HepG2 (cell line): ENCODE data around the gene C22orf39. TPM values are rescaled to one million over a fixed set of nuclear protein-coding genes. Genes with fewer than 3 reads are reported as not detected.

Experiments
- EEA1 ChIP-seq: sonication (generic); formaldehyde crosslinking; IDR thresholded peaks from 2 replicates; pipeline ENCODE4 v1.5.1; 2020; ENCODE audit warnings: mild to moderate bottlenecking, missing genetic modification reagents, borderline replicate concordance
- FOXJ3 ChIP-seq: sonication (generic); formaldehyde crosslinking; IDR thresholded peaks from 2 replicates; pipeline ENCODE4 v1.4.0; 2020; ENCODE audit warnings: missing genetic modification reagents, mild to moderate bottlenecking, borderline replicate concordance
- HDAC6 ChIP-seq: fragments of 200-600 bp; sonication (generic); IDR thresholded peaks from 2 replicates; pipeline ENCODE4 v1.7.0; 2017; ENCODE audit warnings: mild to moderate bottlenecking, antibody characterized with exemption, low read length, low read depth
- KAT8 ChIP-seq: IDR thresholded peaks from 2 replicates; pipeline ENCODE4 v1.6.1; 2016; ENCODE audit warnings: missing genetic modification reagents, missing compliant biosample characterization
- MAF1 ChIP-seq: sonication (generic); formaldehyde crosslinking; IDR thresholded peaks from 2 replicates; pipeline ENCODE4 v1.5.0; 2020; ENCODE audit warnings: missing genetic modification reagents, borderline replicate concordance
- MLLT10 ChIP-seq: sonication (generic); formaldehyde crosslinking; IDR thresholded peaks from 2 replicates; pipeline ENCODE4 v1.4.0; 2020; ENCODE audit warnings: missing genetic modification reagents
- MXI1 ChIP-seq: IDR thresholded peaks from 3 replicates; pipeline ENCODE4 v1.6.1; 2012; ENCODE audit warnings: low read depth, low read length, inconsistent platforms, borderline replicate concordance
- PTBP1 ChIP-seq: fragments of 200-400 bp; formaldehyde crosslinking; IDR thresholded peaks from 2 replicates; pipeline ENCODE4 v1.6.1; 2018; ENCODE audit warnings: low read length, low read depth; ENCODE audit not compliant: poor library complexity, severe bottlenecking
- SIN3A ChIP-seq: IDR thresholded peaks from 2 replicates; pipeline ENCODE4 v1.6.1; 2011; ENCODE audit warnings: low read depth, mild to moderate bottlenecking, control low read depth, low read length, borderline replicate concordance
- SMARCC2 ChIP-seq: fragments of 450-650 bp; IDR thresholded peaks from 2 replicates; pipeline ENCODE4 v1.6.1; 2017; ENCODE audit warnings: antibody characterized with exemption, mild to moderate bottlenecking
- SYNCRIP ChIP-seq: fragments of 200-400 bp; formaldehyde crosslinking; IDR thresholded peaks from 2 replicates; pipeline ENCODE4 v1.6.1; 2018; ENCODE audit warnings: mild to moderate bottlenecking, low read depth, low read length; ENCODE audit not compliant: insufficient read depth
- TBX2 ChIP-seq: sonication (generic); formaldehyde crosslinking; IDR thresholded peaks from 2 replicates; pipeline ENCODE4 v1.5.0; 2020; ENCODE audit warnings: missing genetic modification reagents, mild to moderate bottlenecking, borderline replicate concordance
- TSC22D2 ChIP-seq: sonication (generic); formaldehyde crosslinking; IDR thresholded peaks from 2 replicates; pipeline ENCODE4 v1.5.1; 2020; ENCODE audit warnings: missing genetic modification reagents, mild to moderate bottlenecking, borderline replicate concordance
- ZKSCAN8 ChIP-seq: IDR thresholded peaks from 2 replicates; pipeline ENCODE4 v1.6.1; 2016; ENCODE audit warnings: borderline replicate concordance, missing genetic modification reagents, missing compliant biosample characterization
- ZNF296 ChIP-seq: sonication (generic); formaldehyde crosslinking; conservative IDR thresholded peaks from 2 replicates; pipeline ENCODE4 v1.5.0; 2020; ENCODE audit warnings: mild to moderate bottlenecking, missing genetic modification reagents
- ZNF780A ChIP-seq: sonication (generic); formaldehyde crosslinking; IDR thresholded peaks from 2 replicates; pipeline ENCODE4 v1.8.0; 2022; ENCODE audit warnings: mild to moderate bottlenecking, missing genetic modification reagents, moderate library complexity
- polyA plus RNA-seq, 8 experiments: library from polyadenylated mRNA; depleted of rRNA in 3 of 8; stranded (reverse) in 7 of 8; unstranded in 1 of 8; fragments of >200 nt; fragmentation: Illumina TruSeq in 4 of 8; extraction: Trizol in 4 of 8; gene quantifications; 2 replicates each; pipeline versions ENCODE4 v1.2.1 to v1.2.3, GENCODE V29; 2011 to 2016; ENCODE audit warnings: low read depth in 4 of 8, missing spikeins in 1 of 8, mixed read lengths in 1 of 8; ENCODE audit not compliant: insufficient read depth in 1 of 8
- total RNA-seq, 5 experiments: library from RNA; depleted of rRNA; stranded (reverse); fragments of >200 nt; fragmentation: Illumina TruSeq; extraction: Trizol; gene quantifications; 2 replicates each; pipeline ENCODE4 v1.2.3, GENCODE V29; 2016; ENCODE audit warnings: low read depth in 1 of 5
- TF ChIP-seq, protein P1 (sequence below): sonication (generic); formaldehyde crosslinking; IDR thresholded peaks from 2 replicates; pipeline ENCODE4 v1.8.0; 2022; ENCODE audit warnings: mild to moderate bottlenecking, missing genetic modification reagents; ENCODE audit not compliant: insufficient replicate concordance
- TF ChIP-seq, protein P2 (sequence below): IDR thresholded peaks from 2 replicates; pipeline ENCODE4 v1.6.1; 2012; ENCODE audit warnings: low read length, improper control_type of control experiment
- TF ChIP-seq, protein P3 (sequence below): sonication (generic); formaldehyde crosslinking; IDR thresholded peaks from 2 replicates; pipeline ENCODE4 v1.8.1; 2023; ENCODE audit warnings: mild to moderate bottlenecking, inconsistent platforms, moderate library complexity, missing genetic modification reagents, borderline replicate concordance
- TF ChIP-seq, protein P4 (sequence below): IDR thresholded peaks from 2 replicates; pipeline ENCODE4 v1.6.1; 2016; ENCODE audit warnings: missing genetic modification reagents, missing compliant biosample characterization
- TF ChIP-seq, protein P5 (sequence below): IDR thresholded peaks from 2 replicates; pipeline ENCODE4 v1.6.1; 2016

The C22orf39 gene
- total and polyA plus RNA-seq, 2 of the 13 experiments (the other 11 are each of a cell fraction or from before 2014, with no cell fraction given), result 23.4 to 26.4 TPM

DNA sequence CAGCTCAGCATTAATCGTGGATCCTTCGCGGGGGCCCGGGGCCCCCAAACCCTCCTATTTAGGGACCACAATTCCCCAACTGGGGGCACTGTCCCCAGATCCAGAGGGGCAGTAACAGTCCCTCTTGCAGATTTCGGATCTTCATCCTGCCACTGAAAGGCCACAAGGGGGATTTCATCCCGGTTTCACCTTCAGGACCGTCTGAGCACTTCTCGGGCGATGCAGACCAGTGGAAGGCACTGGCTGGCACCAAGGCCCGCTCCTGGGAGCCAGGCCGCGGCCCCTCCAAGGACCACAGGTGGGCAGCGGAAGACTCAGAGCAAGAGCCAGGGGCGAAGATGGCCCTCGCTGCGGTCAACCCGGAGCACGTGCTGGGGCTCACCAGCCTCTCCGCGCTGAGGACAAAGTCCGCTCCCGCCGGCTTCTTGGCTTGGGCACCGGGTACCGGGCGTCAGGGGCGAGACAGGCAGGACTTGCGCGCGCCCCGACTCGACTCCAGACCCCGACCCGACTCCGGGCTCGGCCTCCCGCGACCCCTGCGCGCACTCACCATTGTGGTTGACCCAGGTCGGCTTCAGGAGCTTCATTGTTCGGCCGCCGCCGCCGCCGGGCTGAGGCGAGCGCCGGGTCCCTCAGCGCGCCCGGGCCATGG, 16.5 kb downstream of the C22orf39 start (continued):
- TF ChIP-seq, protein P1, sequence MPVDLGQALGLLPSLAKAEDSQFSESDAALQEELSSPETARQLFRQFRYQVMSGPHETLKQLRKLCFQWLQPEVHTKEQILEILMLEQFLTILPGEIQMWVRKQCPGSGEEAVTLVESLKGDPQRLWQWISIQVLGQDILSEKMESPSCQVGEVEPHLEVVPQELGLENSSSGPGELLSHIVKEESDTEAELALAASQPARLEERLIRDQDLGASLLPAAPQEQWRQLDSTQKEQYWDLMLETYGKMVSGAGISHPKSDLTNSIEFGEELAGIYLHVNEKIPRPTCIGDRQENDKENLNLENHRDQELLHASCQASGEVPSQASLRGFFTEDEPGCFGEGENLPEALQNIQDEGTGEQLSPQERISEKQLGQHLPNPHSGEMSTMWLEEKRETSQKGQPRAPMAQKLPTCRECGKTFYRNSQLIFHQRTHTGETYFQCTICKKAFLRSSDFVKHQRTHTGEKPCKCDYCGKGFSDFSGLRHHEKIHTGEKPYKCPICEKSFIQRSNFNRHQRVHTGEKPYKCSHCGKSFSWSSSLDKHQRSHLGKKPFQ (CRISPR knock-in tag), result peak; percentile 76
- no peak for TF ChIP-seq MLLT10
- TF ChIP-seq MAF1 (CRISPR knock-in tag), result no peak
- no peak for TF ChIP-seq HDAC6
- 0 out of 2 replicates have a peak, but pooled peaks have one; percentile 51 for TF ChIP-seq ZNF296 (CRISPR knock-in tag)
- TF ChIP-seq, protein P2, sequence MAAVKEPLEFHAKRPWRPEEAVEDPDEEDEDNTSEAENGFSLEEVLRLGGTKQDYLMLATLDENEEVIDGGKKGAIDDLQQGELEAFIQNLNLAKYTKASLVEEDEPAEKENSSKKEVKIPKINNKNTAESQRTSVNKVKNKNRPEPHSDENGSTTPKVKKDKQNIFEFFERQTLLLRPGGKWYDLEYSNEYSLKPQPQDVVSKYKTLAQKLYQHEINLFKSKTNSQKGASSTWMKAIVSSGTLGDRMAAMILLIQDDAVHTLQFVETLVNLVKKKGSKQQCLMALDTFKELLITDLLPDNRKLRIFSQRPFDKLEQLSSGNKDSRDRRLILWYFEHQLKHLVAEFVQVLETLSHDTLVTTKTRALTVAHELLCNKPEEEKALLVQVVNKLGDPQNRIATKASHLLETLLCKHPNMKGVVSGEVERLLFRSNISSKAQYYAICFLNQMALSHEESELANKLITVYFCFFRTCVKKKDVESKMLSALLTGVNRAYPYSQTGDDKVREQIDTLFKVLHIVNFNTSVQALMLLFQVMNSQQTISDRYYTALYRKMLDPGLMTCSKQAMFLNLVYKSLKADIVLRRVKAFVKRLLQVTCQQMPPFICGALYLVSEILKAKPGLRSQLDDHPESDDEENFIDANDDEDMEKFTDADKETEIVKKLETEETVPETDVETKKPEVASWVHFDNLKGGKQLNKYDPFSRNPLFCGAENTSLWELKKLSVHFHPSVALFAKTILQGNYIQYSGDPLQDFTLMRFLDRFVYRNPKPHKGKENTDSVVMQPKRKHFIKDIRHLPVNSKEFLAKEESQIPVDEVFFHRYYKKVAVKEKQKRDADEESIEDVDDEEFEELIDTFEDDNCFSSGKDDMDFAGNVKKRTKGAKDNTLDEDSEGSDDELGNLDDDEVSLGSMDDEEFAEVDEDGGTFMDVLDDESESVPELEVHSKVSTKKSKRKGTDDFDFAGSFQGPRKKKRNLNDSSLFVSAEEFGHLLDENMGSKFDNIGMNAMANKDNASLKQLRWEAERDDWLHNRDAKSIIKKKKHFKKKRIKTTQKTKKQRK, result no peak
- no peak for TF ChIP-seq ZKSCAN8
- TF ChIP-seq, protein P3, sequence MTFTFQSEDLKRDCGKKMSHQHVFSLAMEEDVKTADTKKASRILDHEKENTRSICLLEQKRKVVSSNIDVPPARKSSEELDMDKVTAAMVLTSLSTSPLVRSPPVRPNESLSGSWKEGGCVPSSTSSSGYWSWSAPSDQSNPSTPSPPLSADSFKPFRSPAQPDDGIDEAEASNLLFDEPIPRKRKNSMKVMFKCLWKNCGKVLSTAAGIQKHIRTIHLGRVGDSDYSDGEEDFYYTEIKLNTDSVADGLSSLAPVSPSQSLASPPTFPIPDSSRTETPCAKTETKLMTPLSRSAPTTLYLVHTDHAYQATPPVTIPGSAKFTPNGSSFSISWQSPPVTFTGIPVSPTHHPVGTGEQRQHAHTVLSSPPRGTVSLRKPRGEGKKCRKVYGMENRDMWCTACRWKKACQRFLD, result 0 out of 2 replicates have a peak, but pooled peaks have one; percentile 39
- TF ChIP-seq TSC22D2 (CRISPR knock-in tag), result no peak
- TF ChIP-seq SIN3A, result 0 out of 2 replicates have a peak, but pooled peaks have one; percentile 31
- peak; percentile 70; the same call in 1 of the 3 replicates for TF ChIP-seq MXI1
- no peak for TF ChIP-seq ZNF780A (CRISPR knock-in tag)
- TF ChIP-seq PTBP1, result no peak
- no peak for TF ChIP-seq FOXJ3 (CRISPR knock-in tag)
- no peak for TF ChIP-seq SYNCRIP
- no peak; the same call in 1 of the 2 replicates for TF ChIP-seq KAT8
- peak; percentile 52 for TF ChIP-seq TBX2 (CRISPR knock-in tag)
- TF ChIP-seq, protein P4, sequence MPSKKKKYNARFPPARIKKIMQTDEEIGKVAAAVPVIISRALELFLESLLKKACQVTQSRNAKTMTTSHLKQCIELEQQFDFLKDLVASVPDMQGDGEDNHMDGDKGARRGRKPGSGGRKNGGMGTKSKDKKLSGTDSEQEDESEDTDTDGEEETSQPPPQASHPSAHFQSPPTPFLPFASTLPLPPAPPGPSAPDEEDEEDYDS, result no peak
- no peak; the same call in 1 of the 2 replicates for TF ChIP-seq EEA1 (CRISPR knock-in tag)
- TF ChIP-seq, protein P5, sequence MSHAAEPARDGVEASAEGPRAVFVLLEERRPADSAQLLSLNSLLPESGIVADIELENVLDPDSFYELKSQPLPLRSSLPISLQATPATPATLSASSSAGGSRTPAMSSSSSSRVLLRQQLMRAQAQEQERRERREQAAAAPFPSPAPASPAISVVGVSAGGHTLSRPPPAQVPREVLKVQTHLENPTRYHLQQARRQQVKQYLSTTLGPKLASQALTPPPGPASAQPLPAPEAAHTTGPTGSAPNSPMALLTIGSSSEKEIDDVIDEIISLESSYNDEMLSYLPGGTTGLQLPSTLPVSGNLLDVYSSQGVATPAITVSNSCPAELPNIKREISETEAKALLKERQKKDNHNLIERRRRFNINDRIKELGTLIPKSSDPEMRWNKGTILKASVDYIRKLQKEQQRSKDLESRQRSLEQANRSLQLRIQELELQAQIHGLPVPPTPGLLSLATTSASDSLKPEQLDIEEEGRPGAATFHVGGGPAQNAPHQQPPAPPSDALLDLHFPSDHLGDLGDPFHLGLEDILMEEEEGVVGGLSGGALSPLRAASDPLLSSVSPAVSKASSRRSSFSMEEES (CRISPR knock-in tag), result 0 out of 2 replicates have a peak, but pooled peaks have one; percentile 41
- no peak for TF ChIP-seq SMARCC2
